ENCODE results near the gene SPSB4. TPM values are rescaled to one million over a fixed set of nuclear protein-coding genes. Genes with fewer than 3 reads are reported as not detected.

SPSB4 gene
- total RNA-seq, 1 donor from 2014 or later = 2.2 TPM

- Mint-ChIP-seq H3K4me3 (ENCODE audit: unreplicated experiment) (no peak overlapping the region), H3K36me3 (ENCODE audit: low read depth, unreplicated experiment) (peaks cover 9% of the 10 kb centered on the region), H3K4me1 (ENCODE audit: low read depth, unreplicated experiment) (peaks cover 11% of the 10 kb centered on the region), H3K27me3 (ENCODE audit: low read depth, unreplicated experiment) (peaks cover 32% of the 10 kb centered on the region), H3K27ac (ENCODE audit: unreplicated experiment) (no peak overlapping the region), H3K9me3 (ENCODE audit: unreplicated experiment) (peaks cover 3% of the 10 kb centered on the region)
- DNase-seq (ENCODE audit: low read depth) (no peak), FAIRE-seq (no peak)
- no peak overlapping the region for H2AFZ ChIP-seq (ENCODE audit: low read depth, low read length)
- no peaks in the 10 kb centered on the region for H3K79me2 ChIP-seq (ENCODE audit: insufficient read depth, low read length)
- no peaks in the 10 kb centered on the region for H3K4me1 ChIP-seq (ENCODE audit: insufficient read depth, low read length)
- TF ChIP-seq EZH2 (IDR thresholded peaks at IDR 0.05; ENCODE audit: insufficient read depth, low read length) = no peak
- no peaks in the 10 kb centered on the region for H4K20me1 ChIP-seq (ENCODE audit: insufficient read depth, low read length)
- H3K4me2 ChIP-seq (ENCODE audit: low read length) = no peak overlapping the region
- H3K9me3 ChIP-seq (ENCODE audit: insufficient read depth, low read depth, low read length) = no peaks in the 10 kb centered on the region
- no peak overlapping the region for H3K27ac ChIP-seq (ENCODE audit: low read depth, low read length)
- H3K36me3 ChIP-seq (ENCODE audit: insufficient read depth, low read length) = no peaks in the 10 kb centered on the region
- H3K9ac ChIP-seq (ENCODE audit: low read length) = no peak overlapping the region
- H3K4me3 ChIP-seq (ENCODE audit: insufficient read depth, low read depth, low read length) = no peak overlapping the region
- H3K27me3 ChIP-seq (ENCODE audit: insufficient read depth, low read length) = no peaks in the 10 kb centered on the region
Observed at GRCh38 chr3:141060327-141060726, 9.2 kb downstream of the SPSB4 start.

GRCh38 chr3:141063831-141064230 lies 12.7 kb downstream of the SPSB4 start:
- H3K4me1 Mint-ChIP-seq (ENCODE audit: low read depth, unreplicated experiment) = peaks cover 2% of the 10 kb centered on the region
- Histone ChIP-seq H4K20me1 (ENCODE audit: insufficient read depth, low read length) (no peaks in the 10 kb centered on the region), H2AFZ (ENCODE audit: low read depth, low read length) (no peak overlapping the region), H3K79me2 (ENCODE audit: insufficient read depth, low read length) (no peaks in the 10 kb centered on the region), H3K4me2 (ENCODE audit: low read length) (no peak overlapping the region), H3K9ac (ENCODE audit: low read length) (no peak overlapping the region), H3K9me3 (ENCODE audit: insufficient read depth, low read depth, low read length) (no peaks in the 10 kb centered on the region), H3K27me3 (ENCODE audit: insufficient read depth, low read length) (no peaks in the 10 kb centered on the region), H3K4me1 (ENCODE audit: insufficient read depth, low read length) (no peaks in the 10 kb centered on the region), H3K4me3 (ENCODE audit: insufficient read depth, low read depth, low read length) (no peak overlapping the region), H3K27ac (ENCODE audit: low read depth, low read length) (no peak overlapping the region), H3K36me3 (ENCODE audit: insufficient read depth, low read length) (no peaks in the 10 kb centered on the region)
- no peak for DNase-seq (ENCODE audit: low read depth)
- FAIRE-seq = no peak
- no peaks in the 10 kb centered on the region for H3K36me3 Mint-ChIP-seq (ENCODE audit: low read depth, unreplicated experiment)
- H3K27me3 Mint-ChIP-seq (ENCODE audit: low read depth, unreplicated experiment) = peaks cover 13% of the 10 kb centered on the region
- peak overlapping the region; percentile 31 for H3K4me3 Mint-ChIP-seq (ENCODE audit: unreplicated experiment)
- TF ChIP-seq CTCF (IDR thresholded peaks at IDR 0.05; ENCODE audit: insufficient read depth, low read depth, low read length) = no peak
- TF ChIP-seq EZH2 (IDR thresholded peaks at IDR 0.05; ENCODE audit: insufficient read depth, low read length) = no peak
- peak overlapping the region; percentile 23 for H3K27ac Mint-ChIP-seq (ENCODE audit: unreplicated experiment)
- no peaks in the 10 kb centered on the region for H3K9me3 Mint-ChIP-seq (ENCODE audit: unreplicated experiment)

GRCh38 chr3:141064255-141064926 lies 13.2 kb downstream of the SPSB4 start:
- Histone ChIP-seq H3K4me1 (ENCODE audit: insufficient read depth, low read length) (no peaks in the 10 kb centered on the region), H2AFZ (ENCODE audit: low read depth, low read length) (no peak overlapping the region), H3K36me3 (ENCODE audit: insufficient read depth, low read length) (no peaks in the 10 kb centered on the region), H4K20me1 (ENCODE audit: insufficient read depth, low read length) (no peaks in the 10 kb centered on the region), H3K79me2 (ENCODE audit: insufficient read depth, low read length) (no peaks in the 10 kb centered on the region), H3K9me3 (ENCODE audit: insufficient read depth, low read depth, low read length) (no peaks in the 10 kb centered on the region), H3K4me2 (ENCODE audit: low read length) (no peak overlapping the region), H3K27ac (ENCODE audit: low read depth, low read length) (no peak overlapping the region), H3K4me3 (ENCODE audit: insufficient read depth, low read depth, low read length) (no peak overlapping the region), H3K27me3 (ENCODE audit: insufficient read depth, low read length) (peaks cover 2% of the 10 kb centered on the region), H3K9ac (ENCODE audit: low read length) (no peak overlapping the region)
- Mint-ChIP-seq H3K27me3 (ENCODE audit: low read depth, unreplicated experiment) (peaks cover 15% of the 10 kb centered on the region), H3K36me3 (ENCODE audit: low read depth, unreplicated experiment) (no peaks in the 10 kb centered on the region), H3K4me1 (ENCODE audit: low read depth, unreplicated experiment) (peaks cover 2% of the 10 kb centered on the region), H3K4me3 (ENCODE audit: unreplicated experiment) (peak overlapping the region; percentile 31), H3K9me3 (ENCODE audit: unreplicated experiment) (no peaks in the 10 kb centered on the region), H3K27ac (ENCODE audit: unreplicated experiment) (peak overlapping the region; percentile 23)
- DNase-seq (ENCODE audit: low read depth) (no peak), FAIRE-seq (no peak)
- TF ChIP-seq CTCF (IDR thresholded peaks at IDR 0.05; ENCODE audit: insufficient read depth, low read depth, low read length) (no peak), EZH2 (IDR thresholded peaks at IDR 0.05; ENCODE audit: insufficient read depth, low read length) (no peak)
